Measurements from ENCODE around the gene NDUFA13. TPM values are rescaled to one million over a fixed set of nuclear protein-coding genes. Genes with fewer than 3 reads are reported as not detected.

The NDUFA13 gene
- total RNA-seq, 4 donors from 2014 or later, result 26.6 to 83.0 (median 36.0) TPM

DNA sequence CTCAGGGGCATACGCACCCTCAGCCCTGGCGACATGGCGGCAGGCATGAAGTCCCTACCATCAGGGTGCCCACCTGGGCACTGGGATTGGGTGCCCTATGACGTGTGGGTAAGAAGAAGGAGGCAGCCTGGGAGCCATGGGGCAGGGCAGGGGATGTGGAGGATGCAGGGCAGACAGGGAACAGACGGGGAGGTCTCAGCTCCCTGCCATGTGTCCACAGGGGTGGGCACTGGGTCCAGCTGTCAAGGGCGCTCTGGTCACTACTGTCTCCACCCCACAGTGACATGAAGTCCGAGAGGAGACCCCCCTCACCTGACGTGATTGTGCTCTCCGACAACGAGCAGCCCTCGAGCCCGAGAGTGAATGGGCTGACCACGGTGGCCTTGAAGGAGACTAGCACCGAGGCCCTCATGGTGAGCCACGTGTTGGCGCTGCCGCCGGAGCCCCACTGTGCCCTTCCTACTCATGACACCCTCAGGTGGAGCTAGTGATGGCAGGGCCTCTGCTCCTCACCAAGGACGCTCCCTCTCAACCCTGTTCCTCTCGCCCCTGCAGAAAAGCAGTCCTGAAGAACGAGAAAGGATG lies 23.9 kb upstream of the NDUFA13 start:
- TF ChIP-seq, protein P1, sequence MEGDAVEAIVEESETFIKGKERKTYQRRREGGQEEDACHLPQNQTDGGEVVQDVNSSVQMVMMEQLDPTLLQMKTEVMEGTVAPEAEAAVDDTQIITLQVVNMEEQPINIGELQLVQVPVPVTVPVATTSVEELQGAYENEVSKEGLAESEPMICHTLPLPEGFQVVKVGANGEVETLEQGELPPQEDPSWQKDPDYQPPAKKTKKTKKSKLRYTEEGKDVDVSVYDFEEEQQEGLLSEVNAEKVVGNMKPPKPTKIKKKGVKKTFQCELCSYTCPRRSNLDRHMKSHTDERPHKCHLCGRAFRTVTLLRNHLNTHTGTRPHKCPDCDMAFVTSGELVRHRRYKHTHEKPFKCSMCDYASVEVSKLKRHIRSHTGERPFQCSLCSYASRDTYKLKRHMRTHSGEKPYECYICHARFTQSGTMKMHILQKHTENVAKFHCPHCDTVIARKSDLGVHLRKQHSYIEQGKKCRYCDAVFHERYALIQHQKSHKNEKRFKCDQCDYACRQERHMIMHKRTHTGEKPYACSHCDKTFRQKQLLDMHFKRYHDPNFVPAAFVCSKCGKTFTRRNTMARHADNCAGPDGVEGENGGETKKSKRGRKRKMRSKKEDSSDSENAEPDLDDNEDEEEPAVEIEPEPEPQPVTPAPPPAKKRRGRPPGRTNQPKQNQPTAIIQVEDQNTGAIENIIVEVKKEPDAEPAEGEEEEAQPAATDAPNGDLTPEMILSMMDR (IDR thresholded peaks at IDR 0.05; ENCODE audit: low read depth), result no peak

DNA sequence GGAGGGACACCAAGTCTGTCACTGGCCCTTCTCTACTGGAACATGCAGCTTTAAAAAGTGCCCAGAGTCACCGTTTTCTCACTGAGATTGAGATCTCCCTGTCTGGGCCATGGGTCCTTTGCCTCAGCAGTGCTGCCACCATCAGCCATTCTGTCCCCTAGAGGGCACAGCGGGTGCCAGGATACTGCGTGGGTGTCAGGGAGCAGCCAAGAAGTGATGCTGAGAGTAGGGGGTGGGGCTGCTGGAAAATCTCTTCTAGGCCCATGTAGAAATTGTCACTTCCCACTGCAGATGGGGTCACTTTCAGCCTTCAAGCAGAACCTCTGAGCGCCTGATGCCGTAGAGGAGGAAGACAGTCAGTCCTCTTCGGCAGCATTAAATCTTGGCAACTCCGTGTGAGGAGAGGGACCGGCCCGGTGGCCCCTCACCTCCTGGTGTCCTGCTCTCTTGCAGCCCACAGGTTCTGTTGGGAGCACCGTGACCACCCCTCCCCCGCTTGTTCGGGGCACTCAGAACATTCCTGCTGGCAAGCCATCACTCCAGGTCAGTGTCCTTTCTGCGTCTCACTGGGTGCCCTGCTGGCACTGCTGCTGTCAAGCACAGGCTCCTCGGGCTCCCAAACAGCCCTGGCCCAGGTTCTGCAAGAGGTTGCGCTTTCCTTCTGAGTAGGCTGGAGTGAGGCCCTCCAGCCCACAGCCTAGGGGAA lies 22.0 kb upstream of the NDUFA13 start:
- TF ChIP-seq, protein P1 (IDR thresholded peaks at IDR 0.05; ENCODE audit: low read depth), result no peak

DNA sequence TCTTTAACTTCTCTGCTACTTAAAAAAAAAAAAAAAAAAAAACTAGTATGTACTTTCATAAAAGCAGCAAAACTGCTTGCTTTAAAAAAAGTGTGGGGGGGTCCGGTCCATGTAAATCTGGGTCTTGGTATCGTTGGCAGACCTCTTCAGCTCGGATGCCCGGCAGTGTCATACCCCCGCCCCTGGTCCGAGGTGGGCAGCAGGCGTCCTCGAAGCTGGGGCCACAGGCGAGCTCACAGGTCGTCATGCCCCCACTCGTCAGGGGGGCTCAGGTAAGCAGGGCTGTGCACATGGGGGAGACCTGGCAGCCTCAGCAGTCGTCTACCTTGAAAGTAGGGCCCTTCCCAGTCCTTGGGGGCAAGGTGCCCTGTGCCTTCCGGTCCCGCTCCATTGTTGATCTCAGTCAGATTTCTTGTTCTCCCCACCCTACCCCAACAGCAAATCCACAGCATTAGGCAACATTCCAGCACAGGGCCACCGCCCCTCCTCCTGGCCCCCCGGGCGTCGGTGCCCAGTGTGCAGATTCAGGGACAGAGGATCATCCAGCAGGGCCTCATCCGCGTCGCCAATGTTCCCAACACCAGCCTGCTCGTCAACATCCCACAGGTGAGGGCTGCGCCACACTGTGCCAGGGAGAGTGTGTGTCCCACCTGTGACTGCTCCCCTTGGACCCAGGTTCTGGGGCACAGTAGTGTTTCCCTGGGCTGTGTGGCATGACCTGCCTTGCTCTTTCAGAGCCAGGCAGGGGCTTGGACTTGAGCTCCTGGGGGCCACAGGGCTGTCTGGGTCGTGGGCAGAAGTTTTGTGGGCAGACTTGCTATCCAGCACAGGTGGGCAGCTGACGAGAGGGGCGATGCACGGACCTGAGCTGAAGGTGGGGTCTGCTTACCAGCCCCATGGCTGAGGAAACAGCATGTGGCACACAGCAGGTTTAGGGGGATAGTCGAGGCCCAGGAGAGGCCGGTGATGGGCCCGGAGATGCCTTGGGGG lies 20.1 kb upstream of the NDUFA13 start:
- TF ChIP-seq, protein P1 (IDR thresholded peaks at IDR 0.05; ENCODE audit: low read depth), result no peak

DNA sequence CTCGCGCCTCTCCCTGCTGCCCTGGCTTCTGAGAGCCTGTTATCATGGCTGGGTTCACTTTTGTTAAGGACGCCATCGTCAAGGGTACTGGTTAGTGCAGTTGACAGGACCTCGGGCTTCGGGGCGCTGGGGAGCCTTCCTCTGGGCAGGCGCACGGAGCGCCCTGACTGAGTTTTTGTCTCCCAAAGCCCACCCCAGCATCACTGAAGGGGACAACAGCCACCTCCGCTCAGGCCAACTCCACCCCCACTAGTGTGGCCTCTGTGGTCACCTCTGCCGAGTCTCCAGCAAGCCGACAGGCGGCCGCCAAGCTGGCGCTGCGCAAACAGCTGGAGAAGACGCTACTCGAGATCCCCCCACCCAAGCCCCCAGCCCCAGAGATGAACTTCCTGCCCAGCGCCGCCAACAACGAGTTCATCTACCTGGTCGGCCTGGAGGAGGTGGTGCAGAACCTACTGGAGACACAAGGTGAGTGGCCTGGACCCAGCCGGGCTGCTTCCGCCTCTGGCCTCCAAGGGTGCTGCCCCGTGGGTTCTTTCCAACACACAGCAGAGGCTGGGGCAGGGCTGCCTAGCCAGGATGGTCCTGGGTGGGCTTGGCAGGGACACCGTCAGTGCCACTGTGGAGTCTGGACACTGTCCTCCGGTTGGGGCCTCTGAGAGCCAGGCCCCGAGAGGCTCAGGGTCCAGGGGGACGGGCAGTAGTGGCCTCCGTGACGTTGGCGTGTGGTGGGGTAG lies 17.6 kb upstream of the NDUFA13 start:
- TF ChIP-seq, protein P1 (IDR thresholded peaks at IDR 0.05; ENCODE audit: low read depth), result no peak

DNA sequence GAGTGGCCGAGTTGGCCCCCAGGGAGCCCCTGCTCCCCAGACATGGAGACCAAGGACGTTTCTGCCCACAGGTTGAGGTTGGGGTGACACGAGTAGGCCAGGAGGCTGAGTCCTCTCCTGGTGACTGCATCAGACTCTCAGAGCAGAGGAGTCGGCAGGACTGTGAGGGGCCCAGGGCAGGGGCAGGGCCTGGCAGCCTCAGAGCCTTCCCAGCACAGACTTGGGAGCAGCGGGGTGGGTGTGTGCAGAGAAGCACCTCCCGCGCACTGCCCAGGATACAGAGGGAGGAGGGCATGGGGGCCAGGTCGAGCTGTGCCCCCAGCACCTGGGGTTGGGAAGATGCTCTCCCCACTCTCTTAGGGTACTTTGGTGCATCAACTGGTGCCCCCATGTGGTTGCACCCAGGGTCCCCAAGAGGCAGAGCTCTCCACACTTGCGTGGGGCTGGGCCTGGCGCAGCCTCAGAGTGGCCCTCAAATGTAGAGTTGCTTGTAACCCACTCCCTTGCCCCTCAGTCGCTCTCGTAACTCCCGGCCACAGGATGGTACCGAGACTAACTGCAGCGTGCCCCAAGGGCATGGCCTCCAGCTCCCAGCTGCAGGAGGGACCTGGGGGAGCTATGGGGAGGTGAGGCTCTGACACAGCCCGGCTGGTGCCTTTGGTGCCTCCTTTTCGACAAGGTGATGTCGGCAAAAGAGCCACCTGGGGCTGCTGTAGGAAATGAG lies 16.6 kb upstream of the NDUFA13 start:
- TF ChIP-seq, protein P1 (IDR thresholded peaks at IDR 0.05; ENCODE audit: low read depth), result no peak

DNA sequence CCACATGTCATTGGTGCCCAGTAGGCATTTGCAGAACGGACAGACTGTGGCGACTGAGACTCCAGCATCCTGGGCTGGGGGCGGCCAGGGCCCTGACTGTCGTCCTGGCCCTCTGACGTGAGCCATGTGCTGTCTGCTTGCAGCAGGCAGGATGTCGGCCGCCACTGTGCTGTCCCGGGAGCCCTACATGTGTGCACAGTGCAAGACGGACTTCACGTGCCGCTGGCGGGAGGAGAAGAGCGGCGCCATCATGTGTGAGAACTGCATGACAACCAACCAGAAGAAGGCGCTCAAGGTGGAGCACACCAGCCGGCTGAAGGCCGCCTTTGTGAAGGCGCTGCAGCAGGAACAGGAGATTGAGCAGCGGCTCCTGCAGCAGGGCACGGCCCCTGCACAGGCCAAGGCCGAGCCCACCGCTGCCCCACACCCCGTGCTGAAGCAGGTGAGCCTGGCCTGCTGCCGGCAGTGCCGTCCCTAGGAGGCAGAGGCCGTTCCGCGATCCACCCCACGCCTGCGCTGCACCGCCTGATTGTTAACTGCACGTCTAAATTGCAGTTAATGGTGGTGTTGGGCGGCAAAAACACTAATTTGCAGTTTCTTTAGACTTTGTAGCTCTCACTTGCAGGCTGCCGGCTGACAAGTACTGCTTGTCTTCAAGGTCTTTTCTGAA lies 14.9 kb upstream of the NDUFA13 start:
- TF ChIP-seq, protein P1 (IDR thresholded peaks at IDR 0.05; ENCODE audit: low read depth), result no peak
